Measurements from ENCODE around the gene BAK1.

- TF ChIP-seq CTCF (IDR thresholded peaks at IDR 0.05): no peak
- no peak for TF ChIP-seq POLR2A (IDR thresholded peaks at IDR 0.05)
- TF ChIP-seq EP300 (IDR thresholded peaks at IDR 0.05; ENCODE audit: low read depth): no peak
- no peak for TF ChIP-seq POLR2AphosphoS5 (IDR thresholded peaks at IDR 0.05)
Observed at GRCh38 chr6:33592280-33592594, 12.2 kb upstream of the BAK1 start.

Data from transverse colon (tissue), 4 donors.